ENCODE data around the gene CD40LG.

- TF ChIP-seq EZH2 (IDR thresholded peaks at IDR 0.05): no peak
- TF ChIP-seq CTCF (IDR thresholded peaks at IDR 0.05): peak; percentile 53
Measured at GRCh38 chrX:136608295-136608933, 39.5 kb upstream of the CD40LG start.
